NCI-H1694 (cell line): ENCODE measurements around the gene TMEM138.

Experiments used
- DNase-seq: peaks from one replicate; lab custom pipeline; 2025; lab: John Stamatoyannopoulos, UW

TMEM138 gene

DNA sequence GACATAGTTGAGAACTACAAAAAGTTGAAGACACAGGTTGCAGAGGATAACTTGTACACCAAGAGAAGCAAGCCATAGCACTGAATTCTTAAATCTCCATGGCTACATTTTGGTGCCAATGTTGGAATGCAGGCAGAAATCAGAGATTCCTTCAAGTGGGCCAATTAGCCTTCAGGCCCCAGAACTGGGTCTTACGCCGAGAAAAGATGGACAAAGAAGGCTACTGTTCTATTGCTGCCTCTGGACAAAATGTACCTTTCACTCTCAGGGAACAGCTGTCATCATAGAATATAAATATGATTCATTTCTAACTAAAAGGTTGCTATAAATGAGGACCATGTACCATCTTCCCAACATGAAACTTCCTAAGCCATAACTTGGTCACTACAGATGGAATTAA, 43.9 kb downstream of the TMEM138 start:
- DNase-seq, result no peak

GRCh38 chr11:61406991-61407728, 45.0 kb downstream of the TMEM138 start:
- DNase-seq, result no peak

DNA sequence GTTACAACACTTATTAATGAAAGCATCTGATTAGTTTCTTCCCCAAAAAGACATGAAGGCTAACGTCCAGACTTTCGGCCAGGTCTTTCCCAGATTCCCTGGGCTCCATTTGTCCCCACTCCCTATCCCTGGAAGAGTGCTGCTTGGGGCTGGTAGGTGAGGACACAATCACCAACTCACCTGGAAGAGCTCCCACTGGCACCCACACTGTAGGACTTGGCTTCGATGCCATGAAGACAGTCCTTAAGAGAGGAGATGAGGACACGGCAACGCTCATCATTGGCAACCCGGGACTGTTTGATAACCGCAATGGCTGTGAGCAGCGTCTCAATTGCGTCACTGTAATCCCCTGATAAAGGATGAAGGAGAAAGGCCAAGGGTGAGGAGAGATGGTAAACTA, 49.4 kb downstream of the TMEM138 start:
- DNase-seq, result no peak

GRCh38 chr11:61413496-61413895, 51.3 kb downstream of the TMEM138 start:
- no peak for DNase-seq

GRCh38 chr11:61414547-61414946, 52.4 kb downstream of the TMEM138 start:
- DNase-seq, result no peak

GRCh38 chr11:61415381-61415780, 53.2 kb downstream of the TMEM138 start:
- no peak for DNase-seq

DNA sequence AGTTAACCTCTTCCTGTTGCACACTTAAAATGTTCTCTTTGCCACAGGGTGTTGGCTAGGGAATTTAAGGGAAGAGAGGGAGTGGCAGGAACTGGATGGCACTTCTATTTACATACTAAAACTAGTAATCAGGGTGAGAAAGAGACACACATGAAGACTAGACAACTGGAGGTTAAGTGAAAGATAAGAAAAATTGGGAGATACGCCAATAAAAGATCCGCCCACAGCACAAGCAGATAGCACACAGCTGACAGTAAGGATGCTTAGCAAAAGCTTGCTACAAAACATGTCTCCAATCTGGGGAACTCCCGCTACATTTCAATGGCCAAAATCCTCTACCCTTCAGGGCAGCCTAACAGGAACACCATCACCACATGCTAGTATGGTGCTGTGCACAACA, 54.8 kb downstream of the TMEM138 start:
- no peak for DNase-seq

GRCh38 chr11:61417670-61418069, 55.5 kb downstream of the TMEM138 start:
- no peak for DNase-seq

GRCh38 chr11:61418136-61418535, 56.0 kb downstream of the TMEM138 start:
- DNase-seq, result no peak
